ENCODE results near the gene ADGRL4.
"Not testable (repeated sequence)": the region's sequence is repeated elsewhere in the genome, so short reads cannot be mapped to it uniquely, and the experiment has no call there.

The ADGRL4 gene

DNA sequence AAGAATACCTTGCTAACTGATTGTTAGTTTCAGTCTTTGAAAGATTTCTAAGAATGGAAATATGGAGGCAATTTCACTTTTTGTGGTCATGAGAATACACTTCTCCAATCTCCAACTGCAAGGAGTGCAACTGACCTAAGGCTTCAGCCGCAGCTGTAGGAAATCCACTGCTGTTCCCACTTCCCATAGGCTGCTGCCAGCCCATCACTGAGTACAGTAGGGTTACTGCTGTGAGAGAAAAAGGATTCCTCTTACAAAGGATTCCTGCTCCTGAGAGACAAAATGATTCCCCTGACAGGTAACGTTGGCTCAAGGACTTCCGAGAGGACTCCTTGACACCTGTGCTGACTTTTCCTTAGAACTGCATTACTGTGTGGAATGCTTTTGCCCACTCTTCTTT, 87.4 kb downstream of the ADGRL4 start:
- no peak for DNase-seq (ENCODE audit: low read depth in 1 of 2, low spot score in 1 of 2)

DNA sequence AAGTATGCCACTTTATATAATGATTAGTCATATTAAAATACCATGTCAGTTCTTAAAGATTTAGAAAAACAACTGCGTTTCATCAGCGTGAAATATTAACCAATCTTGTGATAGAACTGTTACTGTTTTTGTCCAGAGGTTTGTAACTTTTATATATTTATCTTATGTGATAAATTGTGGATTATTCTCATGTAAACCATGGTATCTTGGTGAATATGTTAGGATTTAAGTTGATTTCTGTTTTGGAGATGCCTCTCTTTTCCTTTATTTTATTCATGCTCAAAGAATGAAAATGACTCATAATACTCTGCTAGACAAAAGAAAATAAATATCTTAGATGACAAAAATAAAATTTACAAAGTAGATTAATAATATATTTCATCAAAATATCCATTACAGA, 88.4 kb downstream of the ADGRL4 start:
- no peak for DNase-seq (ENCODE audit: low read depth in 1 of 2, low spot score in 1 of 2)

DNA sequence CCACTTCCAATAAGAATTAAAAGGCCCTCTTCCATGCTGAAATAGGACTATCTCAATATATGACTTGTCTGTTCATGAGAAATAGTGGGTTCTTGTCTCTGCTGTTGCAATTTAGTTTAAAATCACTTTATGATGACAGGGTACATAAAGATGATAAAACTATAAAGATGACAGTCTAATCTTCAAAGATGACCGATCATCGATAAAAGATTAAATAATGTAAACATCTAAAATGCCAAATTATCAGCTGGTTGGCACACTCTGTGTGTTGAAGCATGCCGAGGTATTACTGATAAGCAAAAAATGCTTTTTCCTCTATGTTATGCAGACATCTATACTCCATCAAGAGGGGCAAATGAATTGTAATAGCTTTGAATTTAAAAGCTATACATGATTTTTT, 89.5 kb downstream of the ADGRL4 start:
- no peak for DNase-seq (ENCODE audit: low read depth in 1 of 2, low spot score in 1 of 2)

DNA sequence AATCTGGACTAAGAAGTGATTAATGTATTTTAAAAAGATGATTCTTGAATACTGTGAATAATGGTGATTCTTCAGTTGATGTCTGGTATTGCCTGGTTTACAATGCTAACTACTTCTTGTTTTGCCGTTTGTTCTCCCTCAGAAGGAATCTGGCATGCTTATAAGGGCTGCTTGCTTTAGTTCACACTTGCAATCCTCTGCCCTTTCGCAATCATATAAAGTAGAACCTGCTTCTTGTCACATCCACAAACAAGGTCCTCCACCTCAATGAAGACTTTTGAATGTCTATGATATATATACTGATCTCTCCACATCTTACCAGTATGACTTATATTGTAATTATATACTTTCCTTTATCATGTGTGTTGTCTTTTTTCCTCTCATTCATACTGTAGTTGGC, 92.6 kb downstream of the ADGRL4 start:
- DNase-seq (ENCODE audit: low read depth in 1 of 2, low spot score in 1 of 2): no peak

DNA sequence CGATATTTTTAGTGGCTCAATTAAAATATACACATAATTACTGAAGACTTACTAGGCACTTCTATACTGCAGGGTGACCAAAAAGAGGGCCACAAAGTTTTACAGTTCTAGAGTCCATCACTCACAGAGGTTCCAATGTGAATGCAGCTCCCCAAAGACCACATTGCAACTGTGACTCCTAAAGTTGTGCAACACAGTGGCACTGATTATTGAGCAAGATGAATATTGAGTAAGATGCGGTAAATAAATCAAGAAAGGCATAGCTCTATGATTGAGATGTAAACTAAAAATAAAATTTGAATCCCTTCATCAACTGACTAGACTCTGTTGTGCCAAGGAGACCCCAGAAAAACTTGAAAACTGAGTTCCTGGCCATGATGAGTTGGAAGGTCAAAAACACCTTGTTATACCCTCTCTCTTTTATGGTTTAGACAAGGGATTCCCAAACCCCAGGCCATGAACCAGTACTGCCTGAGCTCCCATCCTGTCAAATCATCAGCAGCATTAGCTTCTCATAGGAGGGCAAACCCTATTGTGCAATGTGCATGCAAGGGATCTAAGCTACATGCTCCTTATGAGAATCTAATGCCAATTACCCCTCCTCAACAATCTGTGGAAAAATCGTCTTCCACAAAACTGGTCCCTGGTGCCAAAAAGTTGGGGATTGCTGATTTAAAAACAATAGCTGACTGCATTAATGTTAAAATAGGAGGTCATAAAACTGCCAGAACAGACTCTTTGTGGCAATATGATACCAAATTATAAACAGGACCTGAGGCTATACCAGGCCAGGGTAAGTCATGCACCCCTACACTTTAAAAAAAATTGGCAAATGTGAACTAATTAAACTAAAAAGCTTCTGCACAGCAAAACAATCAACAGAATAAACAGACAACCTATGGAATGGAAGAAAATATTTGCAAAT, 94.3 kb downstream of the ADGRL4 start:
- DNase-seq (ENCODE audit: low read depth in 1 of 2, low spot score in 1 of 2): no peak

DNA sequence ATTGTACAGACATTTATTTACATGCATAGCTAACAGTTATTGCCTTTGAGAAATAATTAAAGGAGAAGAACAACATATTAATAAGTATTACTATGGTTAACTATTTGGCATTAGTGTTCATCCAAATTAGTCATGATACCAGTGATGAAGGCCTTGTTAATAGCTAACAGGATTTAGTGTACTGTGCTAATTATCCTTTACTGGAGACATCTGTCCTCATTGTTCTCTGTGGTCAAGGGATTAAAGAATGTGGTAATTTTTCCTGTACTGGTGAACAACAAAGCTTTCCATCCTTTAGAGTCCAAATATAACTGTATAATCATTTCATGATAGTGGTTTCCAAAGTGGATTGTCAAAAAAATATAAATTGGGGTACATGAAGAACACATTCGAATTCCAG, 103.9 kb downstream of the ADGRL4 start:
- no peak for DNase-seq (ENCODE audit: low read depth in 1 of 2, low spot score in 1 of 2)

DNA sequence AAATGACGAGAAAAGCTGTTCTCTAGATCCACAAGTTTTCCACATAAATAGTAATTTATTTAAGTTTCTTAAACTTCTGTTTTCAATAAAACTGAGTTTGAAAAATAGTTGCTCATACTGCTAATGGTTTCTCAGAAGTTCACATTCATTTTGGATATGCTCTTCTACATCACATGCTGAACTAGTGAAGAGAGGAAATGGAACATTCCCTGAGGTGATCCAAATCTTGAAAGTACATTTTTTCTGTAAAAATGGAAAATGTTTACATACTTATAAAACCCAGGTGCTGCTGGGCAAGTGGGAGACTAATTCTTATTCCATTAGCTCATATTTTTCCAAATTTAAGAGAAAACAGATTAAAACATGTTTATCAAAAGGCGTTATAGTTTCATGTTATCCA, 111.7 kb downstream of the ADGRL4 start:
- no peak for DNase-seq (ENCODE audit: low read depth in 1 of 2, low spot score in 1 of 2)

DNA sequence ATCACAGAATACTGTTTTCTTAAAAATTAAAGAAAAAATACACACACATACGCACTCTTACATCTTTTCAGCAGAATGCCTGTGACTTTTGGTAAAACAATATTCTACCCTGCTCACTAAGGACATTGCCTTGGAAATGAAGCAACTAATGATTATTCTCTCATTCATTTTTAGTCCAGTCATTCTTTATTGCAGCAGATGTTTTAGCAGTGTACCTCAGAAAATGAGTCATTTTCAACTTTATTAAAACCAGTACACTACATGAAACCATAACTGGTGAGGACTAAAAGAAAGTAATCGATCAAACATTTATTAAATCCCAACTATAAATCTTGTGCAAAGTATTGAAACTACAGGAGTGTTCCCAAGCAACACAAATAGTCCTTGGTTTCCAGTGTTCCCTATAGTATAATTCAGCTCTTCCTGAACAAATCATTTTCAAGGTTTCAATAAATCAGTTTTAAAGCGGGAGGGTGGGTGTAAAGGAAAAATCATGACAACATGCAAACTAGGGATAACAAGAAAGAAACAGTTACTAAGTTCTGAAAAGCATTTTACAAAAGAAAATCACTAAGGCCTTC, 114.2 kb downstream of the ADGRL4 start:
- no peak for DNase-seq (ENCODE audit: low read depth in 1 of 2, low spot score in 1 of 2)

DNA sequence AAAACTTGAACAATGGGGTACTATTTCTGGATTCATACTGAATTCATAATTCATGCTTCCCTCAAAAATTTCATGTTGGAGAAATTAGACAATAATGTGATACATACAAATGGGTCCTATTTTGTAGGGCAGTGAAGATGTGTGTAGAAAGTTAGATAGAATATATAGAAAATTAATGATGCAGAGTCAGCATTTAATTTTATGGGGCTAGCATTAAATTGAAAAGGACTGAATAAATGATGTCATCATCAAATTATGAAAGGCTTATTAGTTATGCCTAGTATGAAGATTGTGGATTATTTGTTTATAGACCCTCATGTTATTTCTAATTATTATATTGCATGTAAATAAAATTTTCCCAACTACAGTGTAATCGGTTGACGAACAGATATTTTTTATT, 119.1 kb downstream of the ADGRL4 start:
- no peak for DNase-seq (ENCODE audit: low read depth in 1 of 2, low spot score in 1 of 2)

DNA sequence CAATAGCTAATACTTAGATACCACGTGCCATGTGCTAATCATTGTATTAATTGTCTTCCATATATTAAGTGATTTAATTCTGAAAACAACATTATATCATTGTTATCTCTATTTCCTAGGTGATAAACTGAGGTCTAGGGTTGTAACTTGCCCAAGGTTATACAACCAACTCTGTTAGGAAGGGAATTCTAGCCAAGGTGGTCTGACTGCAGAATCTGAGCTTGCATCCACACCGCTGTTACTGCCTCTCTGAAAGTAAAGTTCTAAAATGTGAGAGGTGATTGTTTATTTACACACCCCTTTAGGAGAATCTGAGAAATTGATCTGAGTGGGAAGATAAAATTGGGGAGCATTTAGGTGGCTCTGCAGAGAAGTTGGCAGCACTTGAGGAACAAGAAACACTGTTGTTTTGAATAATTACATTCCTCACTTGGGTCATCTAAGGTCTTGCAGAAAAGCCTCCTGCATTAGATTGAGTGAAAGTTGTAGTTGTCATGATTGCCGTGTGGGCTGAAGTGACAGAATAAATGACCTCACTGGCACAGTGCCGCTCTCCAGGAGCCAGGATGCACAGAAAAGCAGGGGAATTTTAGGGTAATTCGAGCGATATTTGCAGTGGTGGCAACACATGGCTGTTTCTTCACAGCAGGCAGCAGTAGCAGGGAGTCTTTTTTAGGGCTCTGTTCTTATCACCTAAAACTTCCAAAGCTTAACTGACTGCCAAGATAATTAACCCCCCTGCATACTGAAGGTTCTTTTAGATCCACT, 121.7 kb downstream of the ADGRL4 start:
- no peak for DNase-seq (ENCODE audit: low read depth in 1 of 2, low spot score in 1 of 2)

DNA sequence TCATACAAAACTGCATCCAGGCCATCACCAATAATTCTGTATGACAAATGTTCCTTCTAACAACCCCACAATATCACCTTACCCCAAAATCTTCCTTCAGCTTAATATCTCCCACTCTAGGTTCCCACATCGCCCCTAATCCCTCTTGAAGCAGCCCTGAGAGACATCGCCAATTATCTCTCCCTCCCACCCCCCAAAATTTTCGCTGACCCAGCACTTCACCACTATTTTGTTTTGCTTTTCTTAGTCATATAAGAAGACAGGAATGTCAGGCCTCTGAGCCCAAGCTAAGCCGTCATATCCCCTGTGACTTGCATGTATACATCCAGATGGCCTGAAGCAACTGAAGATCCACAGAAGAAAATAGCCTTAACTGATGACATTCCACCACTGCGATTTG, 126.3 kb downstream of the ADGRL4 start:
- DNase-seq (ENCODE audit: low read depth in 1 of 2, low spot score in 1 of 2): no peak

DNA sequence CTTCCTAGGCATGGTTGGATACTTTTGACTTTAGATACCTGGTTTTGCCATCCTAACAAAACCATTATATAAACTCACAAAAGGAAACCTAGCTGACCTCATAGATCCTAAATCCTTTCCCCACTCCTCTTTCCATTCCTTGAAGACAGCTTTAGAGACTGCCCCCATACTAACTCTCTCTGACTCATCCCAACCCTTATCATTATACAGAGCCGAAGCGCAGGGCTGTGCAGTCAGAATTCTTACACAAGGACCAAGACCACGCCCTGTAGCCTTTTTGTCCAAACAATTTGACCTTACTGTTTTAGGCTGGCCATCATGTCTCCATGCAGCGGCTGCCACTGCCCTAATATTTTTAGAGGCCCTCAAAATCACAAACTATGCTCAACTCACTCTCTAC, 130.5 kb downstream of the ADGRL4 start:
- not testable (repeated sequence) for DNase-seq (ENCODE audit: low read depth in 1 of 2, low spot score in 1 of 2)

DNA sequence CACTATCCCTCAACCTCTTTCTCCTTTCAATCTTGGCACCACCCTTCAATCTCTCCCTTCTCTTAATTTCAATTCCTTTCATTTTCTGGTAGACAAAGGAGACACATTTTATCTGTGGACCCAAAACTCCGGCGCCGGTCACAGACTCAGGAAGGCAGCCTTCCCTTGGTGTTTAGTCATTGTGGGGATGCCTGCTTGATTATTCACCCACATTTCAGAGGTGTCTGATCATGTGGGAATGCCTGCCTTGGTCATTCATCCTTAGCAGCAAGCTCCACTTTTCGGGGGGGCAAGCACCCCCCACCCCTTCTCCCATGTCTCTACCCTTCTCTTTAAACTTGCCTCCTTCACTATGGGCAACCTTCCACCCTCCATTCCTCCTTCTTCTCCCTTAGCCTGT, 133.7 kb downstream of the ADGRL4 start:
- not testable (repeated sequence) for DNase-seq (ENCODE audit: low read depth in 1 of 2, low spot score in 1 of 2)

DNA sequence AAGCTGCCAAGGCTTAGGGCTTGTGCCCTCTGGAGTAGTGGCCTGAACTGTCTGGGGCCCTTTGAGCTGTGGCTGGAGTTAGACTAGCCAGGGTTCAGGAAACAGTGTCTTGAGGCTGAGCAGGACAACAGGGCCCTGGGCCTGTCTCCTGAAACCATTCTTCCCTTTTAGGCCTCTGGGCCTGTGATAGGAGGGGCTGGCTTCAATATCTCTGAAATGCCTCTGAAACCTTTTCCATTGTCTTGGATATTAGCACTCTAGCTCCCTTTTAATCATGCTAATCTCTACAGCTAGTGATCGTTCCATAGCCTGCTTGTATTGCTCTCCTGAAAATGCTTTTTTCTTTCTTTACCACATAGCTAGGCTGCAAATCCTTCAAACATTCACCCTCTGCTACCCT, 135.3 kb downstream of the ADGRL4 start:
- no peak for DNase-seq (ENCODE audit: low read depth in 1 of 2, low spot score in 1 of 2)

DNA sequence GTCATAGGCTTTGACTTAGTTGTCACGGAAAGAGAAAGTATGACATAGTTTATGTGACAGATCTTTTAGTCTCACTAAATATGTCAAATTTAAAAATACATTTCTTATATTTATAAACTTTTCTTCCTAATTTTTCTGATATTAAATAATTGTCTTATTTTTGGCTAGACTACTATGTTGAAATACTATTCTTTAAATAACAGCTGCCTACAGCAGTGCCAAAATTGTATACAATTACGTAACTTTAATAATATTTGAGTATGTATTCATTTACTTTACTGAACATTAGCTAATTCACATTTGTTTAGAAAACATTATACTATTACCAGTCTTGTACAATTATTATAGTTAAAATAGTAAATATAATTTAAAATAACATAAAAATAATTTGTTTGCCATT, 137.4 kb downstream of the ADGRL4 start:
- no peak for DNase-seq (ENCODE audit: low read depth in 1 of 2, low spot score in 1 of 2)

DNA sequence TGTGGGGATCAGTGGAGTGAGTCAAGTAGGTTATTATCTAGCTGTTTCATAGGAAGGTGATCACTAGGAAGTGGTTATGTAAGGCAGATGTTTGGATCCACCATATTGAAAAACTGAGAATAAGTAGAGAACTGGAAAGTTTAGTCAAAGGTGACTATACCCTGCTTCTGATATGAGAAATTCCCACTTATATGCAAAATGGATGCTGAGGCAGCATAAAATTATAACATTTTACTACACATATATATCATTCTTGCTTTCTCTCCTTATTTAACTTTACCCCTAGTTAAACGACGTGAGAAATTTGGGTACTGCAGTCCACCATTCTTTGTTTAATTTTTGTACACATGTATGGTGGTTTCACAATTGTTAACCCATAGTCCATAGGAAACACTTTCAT, 142.4 kb downstream of the ADGRL4 start:
- DNase-seq (ENCODE audit: low read depth in 1 of 2, low spot score in 1 of 2): no peak

DNA sequence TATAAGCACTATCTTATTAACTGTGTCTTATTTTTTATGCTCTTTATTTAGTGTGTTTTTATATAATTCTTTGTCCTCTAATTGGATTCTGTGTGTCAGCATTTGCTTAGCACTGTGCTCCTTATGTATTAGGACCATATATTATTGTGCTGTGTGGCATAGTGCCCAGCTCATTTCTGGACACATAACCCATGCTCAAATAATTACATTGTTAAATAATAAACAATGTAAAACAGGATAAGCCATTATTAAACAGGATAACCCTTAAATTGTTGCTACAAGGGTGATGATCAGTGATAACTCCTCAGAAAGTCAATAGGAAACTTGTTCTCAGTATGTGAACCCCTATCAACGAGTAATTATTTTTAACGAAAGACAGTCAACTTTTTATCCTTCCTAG, 150.4 kb downstream of the ADGRL4 start:
- no peak for DNase-seq (ENCODE audit: low read depth in 1 of 2, low spot score in 1 of 2)

DNA sequence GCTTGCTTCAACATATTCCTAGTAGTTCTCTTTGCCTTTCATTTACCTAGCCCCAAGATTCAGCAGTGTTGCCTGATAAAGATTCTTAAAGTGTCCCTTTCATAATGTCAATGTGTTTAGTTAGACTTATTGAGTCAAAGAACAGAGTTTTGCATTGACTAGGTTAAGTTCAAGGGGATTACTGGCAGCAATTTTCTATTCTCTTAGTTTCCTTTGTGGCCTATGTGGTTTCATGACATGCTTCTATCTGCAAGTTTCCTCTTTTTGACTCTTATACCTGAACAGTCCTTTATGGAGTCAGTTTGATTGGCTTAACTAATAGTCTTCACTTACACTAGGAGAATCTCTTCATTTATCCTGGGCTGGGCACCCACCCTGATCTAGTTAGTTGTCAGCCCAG, 151.3 kb downstream of the ADGRL4 start:
- DNase-seq (ENCODE audit: low read depth in 1 of 2, low spot score in 1 of 2): no peak

DNA sequence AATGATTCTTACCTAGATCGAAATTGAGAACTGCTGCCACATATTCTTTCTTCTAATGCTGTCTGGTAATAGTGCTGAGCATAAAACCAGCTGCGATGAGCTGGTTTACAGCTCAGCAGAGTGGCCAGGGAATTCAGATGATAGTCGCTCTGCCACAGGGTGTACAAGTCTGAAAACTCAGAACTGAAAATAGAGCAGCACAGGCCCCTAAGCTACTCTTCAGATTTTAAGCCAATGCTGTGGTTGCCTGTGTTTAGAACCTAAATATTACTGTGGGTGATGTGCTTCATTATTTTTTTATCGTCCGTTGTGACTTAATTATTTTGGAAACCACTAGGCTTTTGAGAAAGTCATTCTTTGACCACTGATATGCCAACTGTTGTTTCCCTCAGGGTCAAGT, 152.0 kb downstream of the ADGRL4 start:
- no peak for DNase-seq (ENCODE audit: low read depth in 1 of 2, low spot score in 1 of 2)

DNA sequence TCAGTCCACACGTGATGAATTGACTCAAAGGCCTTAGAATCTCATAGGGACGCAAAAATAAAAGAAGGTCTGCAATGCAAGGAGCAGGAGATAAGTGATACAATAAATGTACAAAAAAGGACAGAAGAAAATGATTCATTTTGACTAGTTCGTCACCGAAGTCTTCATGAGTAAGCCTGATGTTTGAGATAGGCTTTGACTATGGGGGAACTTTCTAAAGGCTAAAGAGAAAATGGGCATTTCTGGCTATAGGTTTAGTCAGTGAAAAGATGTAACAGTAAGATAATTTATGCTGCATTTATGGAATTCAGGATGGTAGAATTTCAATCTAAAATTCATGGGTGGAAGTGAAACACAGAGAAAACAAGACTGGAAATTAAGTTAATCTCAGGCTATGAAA, 163.0 kb downstream of the ADGRL4 start:
- DNase-seq (ENCODE audit: low read depth in 1 of 2, low spot score in 1 of 2): no peak

DNA sequence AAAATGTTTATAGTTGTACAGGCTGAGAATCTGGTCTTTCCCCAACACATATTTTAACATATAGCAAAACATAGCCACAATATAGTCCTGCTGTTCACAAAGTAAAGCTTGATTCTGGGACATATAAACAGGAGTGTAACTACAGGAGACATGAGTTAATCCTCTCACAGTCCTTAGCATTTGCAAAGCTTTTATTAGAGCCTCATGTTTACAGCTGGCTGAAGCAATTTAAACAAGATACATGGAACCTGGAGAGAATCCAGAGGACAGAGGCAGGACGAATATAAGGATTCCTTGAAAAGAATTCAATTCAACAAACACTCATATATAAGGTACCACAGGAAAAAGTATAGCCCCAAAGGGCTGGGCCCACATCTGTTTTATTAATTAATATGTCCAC, 163.4 kb downstream of the ADGRL4 start:
- DNase-seq (ENCODE audit: low read depth in 1 of 2, low spot score in 1 of 2): no peak
